H1 (cell line): ENCODE data around the gene PABPC1L. TPM values are rescaled to one million over a fixed set of nuclear protein-coding genes. Genes with fewer than 3 reads are reported as not detected.

ENCODE experiments used
- CTCF ChIA-PET: fragments of 300-600 bp; sonication (Branson Sonifier 250); formaldehyde crosslinking; loops from one replicate; lab custom pipeline; 2021; ENCODE audit not compliant: partially characterized antibody; lab: Charles Lee
- POLR2A ChIA-PET: fragments of 300-600 bp; sonication (Branson Sonifier 250); formaldehyde crosslinking; loops from one replicate; lab custom pipeline; 2021; ENCODE audit warnings: inconsistent platforms; ENCODE audit not compliant: partially characterized antibody; lab: Charles Lee
- DNase-seq, 2 experiments: peaks; one replicate each; pipeline versions ENCODE4 v3.0.0 to v3.0.0-alpha.2; 2010 to 2022; ENCODE audit warnings: low spot score in 2 of 2, low read depth in 1 of 2, mixed read lengths in 1 of 2
- FAIRE-seq: peaks from 2 replicates; lab custom pipeline; 2011; peaks lifted over from hg19 to GRCh38; lab: Jason Lieb, UNC
- H2AFZ ChIP-seq: 2 replicates; pipeline ENCODE4 v1.8.1; 2012; ENCODE audit warnings: low read length, inconsistent platforms
- H2AK5ac ChIP-seq: 2 replicates; pipeline ENCODE4 v1.6.1; 2013; ENCODE audit warnings: low read depth, low read length
- H2BK120ac ChIP-seq: replicated peaks from 2 replicates; pipeline ENCODE3; 2013; ENCODE audit warnings: low read depth, low read length, inconsistent platforms
- H2BK12ac ChIP-seq: 2 replicates; pipeline ENCODE4 v1.6.1; 2013; ENCODE audit warnings: low read depth, low read length
- H2BK15ac ChIP-seq: 2 replicates; pipeline ENCODE4 v1.6.1; 2013; ENCODE audit warnings: low read length
- H2BK20ac ChIP-seq: 2 replicates; pipeline ENCODE4 v1.6.1; 2013; ENCODE audit warnings: low read length
- H2BK5ac ChIP-seq: 2 replicates; pipeline ENCODE4 v1.6.1; 2013; ENCODE audit warnings: low read depth, low read length
- H3K14ac ChIP-seq: 2 replicates; pipeline ENCODE4 v1.6.1; 2013; ENCODE audit warnings: inconsistent platforms; ENCODE audit not compliant: insufficient read length
- H3K18ac ChIP-seq: 2 replicates; pipeline ENCODE4 v1.6.1; 2013; ENCODE audit warnings: low read length; ENCODE audit errors: extremely low read depth
- H3K23ac ChIP-seq: 2 replicates; pipeline ENCODE4 v1.6.1; 2013; ENCODE audit warnings: inconsistent platforms; ENCODE audit not compliant: insufficient read length
- H3K23me2 ChIP-seq: 2 replicates; pipeline ENCODE4 v1.6.1; 2013; ENCODE audit warnings: low read depth, low read length
- H3K27ac ChIP-seq: 2 replicates; pipeline ENCODE4 v1.6.1; 2011; ENCODE audit warnings: low read depth, low read length, inconsistent platforms
- H3K27me3 ChIP-seq, 4 experiments: replicated peaks in 1 of 4; 1 replicate in 1 of 4; 2 replicates in 3 of 4; pipeline versions ENCODE4 v1.6.1 to v1.8.1; 2011 to 2013; ENCODE audit warnings: low read length in 3 of 4, mild to moderate bottlenecking in 3 of 4, inconsistent platforms in 2 of 4, mixed read lengths in 2 of 4, moderate library complexity in 1 of 4; ENCODE audit not compliant: control insufficient read depth in 3 of 4, insufficient read depth in 3 of 4; ENCODE audit errors: extremely low read depth in 1 of 4
- H3K36me3 ChIP-seq, 4 experiments: 2 replicates each; pipeline versions ENCODE4 v1.6.1 to v1.8.1; 2011 to 2013; ENCODE audit warnings: mild to moderate bottlenecking in 4 of 4, low read length in 3 of 4, moderate library complexity in 2 of 4, control low read depth in 1 of 4, inconsistent platforms in 1 of 4; ENCODE audit not compliant: insufficient read depth in 4 of 4, control insufficient read depth in 2 of 4
- H3K4ac ChIP-seq: replicated peaks from 2 replicates; pipeline ENCODE3; 2013; ENCODE audit warnings: low read length, low read depth, mixed read lengths, inconsistent platforms; ENCODE audit not compliant: insufficient read length
- H3K4me1 ChIP-seq, 4 experiments: replicated peaks in 1 of 4; 1 replicate in 1 of 4; 2 replicates in 3 of 4; pipeline versions ENCODE4 v1.6.1 to v1.8.1; 2011 to 2013; ENCODE audit warnings: low read length in 3 of 4, inconsistent platforms in 2 of 4, mixed read lengths in 1 of 4; ENCODE audit not compliant: insufficient read depth in 4 of 4, control insufficient read depth in 3 of 4
- H3K4me2 ChIP-seq, 2 experiments: 2 replicates each; pipeline versions ENCODE4 v1.6.1 to v1.8.1; 2011 to 2013; ENCODE audit warnings: low read depth in 2 of 2, low read length in 2 of 2, control low read depth in 1 of 2, inconsistent platforms in 1 of 2, mild to moderate bottlenecking in 1 of 2; ENCODE audit not compliant: insufficient read depth in 1 of 2
- H3K4me3 ChIP-seq, 4 experiments: fragments of 200-600, 300-600 bp in 1 of 4; sonication (generic), shearing (Covaris generic), sonication (Bioruptor Twin) in 1 of 4; 2 replicates each; pipeline versions ENCODE4 v1.5.1 to v1.8.1; 2011 to 2016; ENCODE audit warnings: low read length in 4 of 4, low read depth in 3 of 4, control low read depth in 2 of 4, inconsistent platforms in 2 of 4, mild to moderate bottlenecking in 2 of 4, mixed read lengths in 1 of 4, moderate library complexity in 1 of 4; ENCODE audit not compliant: insufficient read depth in 2 of 4; ENCODE audit errors: extremely low read depth in 1 of 4
- H3K56ac ChIP-seq: replicated peaks from 2 replicates; pipeline ENCODE3; 2013; ENCODE audit warnings: low read depth, mild to moderate bottlenecking, mixed read lengths, low read length, inconsistent platforms; ENCODE audit not compliant: insufficient read length
- H3K79me1 ChIP-seq: 2 replicates; pipeline ENCODE4 v1.6.1; 2013; ENCODE audit warnings: low read depth, low read length, control low read depth
- H3K79me2 ChIP-seq, 2 experiments: 2 replicates each; pipeline versions ENCODE4 v1.6.1 to v1.8.1; 2012 to 2013; ENCODE audit warnings: low read length in 2 of 2, mild to moderate bottlenecking in 2 of 2, inconsistent platforms in 1 of 2; ENCODE audit not compliant: insufficient read depth in 2 of 2, control insufficient read depth in 1 of 2
- H3K9ac ChIP-seq, 4 experiments: replicated peaks in 1 of 4; 1 replicate in 1 of 4; 2 replicates in 3 of 4; pipeline versions ENCODE4 v1.6.1 to v1.8.1; 2011 to 2013; ENCODE audit warnings: low read depth in 3 of 4, low read length in 3 of 4, control low read depth in 2 of 4, mild to moderate bottlenecking in 2 of 4, moderate library complexity in 2 of 4, inconsistent platforms in 1 of 4; ENCODE audit errors: extremely low read depth in 1 of 4
- H3K9me3 ChIP-seq, 2 experiments: 2 replicates each; pipeline versions ENCODE4 v1.6.1 to v1.8.1; 2012 to 2013; ENCODE audit warnings: mild to moderate bottlenecking in 2 of 2, moderate library complexity in 2 of 2, control low read depth in 1 of 2, inconsistent platforms in 1 of 2, low read depth in 1 of 2, low read length in 1 of 2, mixed read lengths in 1 of 2; ENCODE audit not compliant: insufficient read depth in 2 of 2
- H4K20me1 ChIP-seq, 2 experiments: replicated peaks in 1 of 2; 2 replicates each; pipeline versions ENCODE3 to v1.8.1; 2011 to 2013; ENCODE audit warnings: inconsistent platforms in 2 of 2, low read length in 2 of 2, mild to moderate bottlenecking in 1 of 2; ENCODE audit not compliant: insufficient read depth in 2 of 2, control insufficient read depth in 1 of 2
- H4K5ac ChIP-seq: 2 replicates; pipeline ENCODE4 v1.6.1; 2013; ENCODE audit warnings: low read length, low read depth, mixed read lengths, inconsistent platforms; ENCODE audit not compliant: insufficient read length
- H4K8ac ChIP-seq: 2 replicates; pipeline ENCODE4 v1.8.0; 2013; ENCODE audit warnings: mild to moderate bottlenecking, moderate library complexity, low read length, inconsistent platforms; ENCODE audit not compliant: insufficient read depth; ENCODE audit errors: extremely low read depth
- H4K91ac ChIP-seq: replicated peaks from 2 replicates; pipeline ENCODE3; 2013; ENCODE audit warnings: low read length, mixed read lengths, inconsistent platforms; ENCODE audit not compliant: insufficient read length
- EP300 ChIP-seq, 2 experiments: IDR thresholded peaks; 1 replicate in 1 of 2; 2 replicates in 1 of 2; pipeline ENCODE4 v1.6.1; 2011 to 2012; ENCODE audit warnings: low read depth in 2 of 2, low read length in 2 of 2, mild to moderate bottlenecking in 2 of 2, borderline replicate concordance in 1 of 2, inconsistent platforms in 1 of 2, moderate library complexity in 1 of 2
- HDAC2 ChIP-seq, 2 experiments: fragments of 300-600 bp in 1 of 2; sonication (generic) in 1 of 2; IDR thresholded peaks; 2 replicates each; pipeline ENCODE4 v1.6.1; 2011 to 2012; ENCODE audit warnings: low read depth in 2 of 2, low read length in 2 of 2, mild to moderate bottlenecking in 2 of 2, moderate library complexity in 2 of 2, borderline replicate concordance in 1 of 2, inconsistent platforms in 1 of 2
- KDM5A ChIP-seq: fragments of 200-600 bp; IDR thresholded peaks from 2 replicates; pipeline ENCODE4 v1.7.1; 2012; ENCODE audit warnings: mild to moderate bottlenecking, low read length, inconsistent platforms, mixed read lengths
- NRF1 ChIP-seq: IDR thresholded peaks from 2 replicates; pipeline ENCODE4 v1.6.1; 2011; ENCODE audit warnings: mild to moderate bottlenecking, low read depth, low read length, improper control_type of control experiment
- POLR2AphosphoS5 ChIP-seq: IDR thresholded peaks from 2 replicates; pipeline ENCODE4 v1.6.1; 2011; ENCODE audit warnings: low read depth, low read length
- RBBP5 ChIP-seq: IDR thresholded peaks from 2 replicates; pipeline ENCODE4 v1.7.1; 2012; ENCODE audit warnings: low read depth, mild to moderate bottlenecking, inconsistent platforms, low read length, moderate library complexity, borderline replicate concordance
- TAF7 ChIP-seq: optimal IDR thresholded peaks from 2 replicates; pipeline ENCODE3; 2011; ENCODE audit warnings: low read depth, mild to moderate bottlenecking, inconsistent platforms, low read length, moderate library complexity, borderline replicate concordance
- TBP ChIP-seq: IDR thresholded peaks from 2 replicates; pipeline ENCODE4 v1.6.1; 2011; ENCODE audit warnings: low read depth, low read length, improper control_type of control experiment
- WGBS, 2 experiments: shearing (Covaris generic) in 1 of 2; methylation state at CpG; one replicate each; pipeline versions ENCODE4 v1.1.6 to v1.1.7; 2013 to 2015; ENCODE audit warnings: low lambda C conversion rate in 2 of 2, mixed read lengths in 2 of 2, inconsistent platforms in 1 of 2, low coverage in 1 of 2, missing lambda C conversion rate in 1 of 2; ENCODE audit not compliant: insufficient replicate concordance in 2 of 2, insufficient coverage in 1 of 2, insufficient read length in 1 of 2; ENCODE audit errors: extremely low coverage in 1 of 2, missing lambda C conversion rate in 1 of 2; 5-methylcytosine and 5-hydroxymethylcytosine counted together
- polyA plus RNA-seq, 7 experiments: library from polyadenylated mRNA; depleted of rRNA in 3 of 7; stranded (reverse) in 5 of 7; unstranded in 2 of 7; fragments of >200 nt in 5 of 7; fragments of 200-250 nt in 2 of 7; gene quantifications; 1 replicate in 5 of 7; 2 replicates in 1 of 7; 4 replicates in 1 of 7; pipeline versions ENCODE4 v1.2.1 to v1.2.3, GENCODE V29; 2011 to 2013; ENCODE audit warnings: missing spikeins in 2 of 7, mixed read lengths in 2 of 7
- total RNA-seq: library from RNA; stranded (reverse); fragmentation: NEBNext Ultra II Directional; extraction: Animal tissue kit (Norgen Biotek cat#: 25700); gene quantifications from 2 replicates; pipeline ENCODE4 v1.2.1, GENCODE V29; 2021
- TF ChIP-seq, protein P1 (sequence below): IDR thresholded peaks from 2 replicates; pipeline ENCODE4 v1.6.1; 2012; ENCODE audit warnings: low read length, inconsistent platforms
- TF ChIP-seq, protein P2 (sequence below): IDR thresholded peaks from 2 replicates; pipeline ENCODE4 v1.6.1; 2011; ENCODE audit warnings: low read length, improper control_type of control experiment

Gene PABPC1L
- total and polyA plus RNA-seq, 2 of the 8 experiments (the other 6 are each of a cell fraction or from before 2014, with no cell fraction given) = 61.1 to 108 TPM

DNA sequence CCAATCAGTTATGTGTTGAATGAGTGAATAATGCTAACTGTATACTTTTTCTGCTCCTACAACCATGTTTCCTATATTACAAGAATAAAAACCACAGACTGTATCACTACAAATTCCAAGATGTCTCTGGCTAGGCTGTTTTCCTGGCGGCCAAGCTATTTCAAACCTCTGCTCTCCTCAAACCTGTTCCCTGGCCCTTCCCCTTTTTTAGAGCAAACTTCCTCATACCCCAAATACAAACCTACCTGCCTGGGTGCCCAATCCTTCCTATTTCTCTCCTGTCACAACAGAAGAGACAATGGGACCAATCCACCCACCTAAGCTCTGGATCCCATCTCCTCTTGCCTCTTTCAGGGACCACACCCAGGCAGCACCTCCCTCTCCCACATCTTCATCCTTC, 42.9 kb downstream of the PABPC1L start:
- CTCF ChIA-PET = interaction anchor here (3.1 kb wide), 1 partner anchor 10 kb away, joined by 25 read pairs; no protein-coding TSS in a partner anchor
- H3K79me2 ChIP-seq = peaks cover 0 to 2% of the 10 kb centered on the region in 2 experiments; a peak in 1 of 4 replicates
- peaks cover 0 to 5% of the 10 kb centered on the region in 2 experiments for H4K20me1 ChIP-seq

More for the DNA sequence above, 42.9 kb downstream of the PABPC1L start:
- H4K5ac ChIP-seq = no peak overlapping the region
- no peak overlapping the region for H3K14ac ChIP-seq
- FAIRE-seq = no peak
- no peak overlapping the region for H4K91ac ChIP-seq
- no peak overlapping the region for H3K4ac ChIP-seq
- no peaks in the 10 kb centered on the region for H3K4me1 ChIP-seq
- no peaks in the 10 kb centered on the region for H3K27me3 ChIP-seq
- H3K79me1 ChIP-seq = peaks cover 2% of the 10 kb centered on the region
- no peak overlapping the region for H3K56ac ChIP-seq
- no peak overlapping the region for H3K4me2 ChIP-seq
- no peak overlapping the region for H2BK20ac ChIP-seq
- no peak overlapping the region for H2BK5ac ChIP-seq
- no peak overlapping the region for H2BK120ac ChIP-seq
- no peak overlapping the region for H3K18ac ChIP-seq
- H3K27ac ChIP-seq = no peak overlapping the region
- no peaks in the 10 kb centered on the region for H3K23me2 ChIP-seq
- H2AFZ ChIP-seq = no peak overlapping the region
- H3K4me3 ChIP-seq = no peak overlapping the region
- H3K23ac ChIP-seq = no peak overlapping the region
- H2AK5ac ChIP-seq = no peak overlapping the region
- DNase-seq = no peak
- peaks cover 17 to 68% (median 57%) of the 10 kb centered on the region in 4 experiments for H3K36me3 ChIP-seq
- POLR2A ChIA-PET = interaction anchor here (0.6 to 4.0 kb wide), 6 partner anchors 7 to 52 kb away, joined by 3 to 33 read pairs (median 4); no protein-coding TSS in a partner anchor
- no peak for TF ChIP-seq POLR2AphosphoS5
- TF ChIP-seq TAF7 = no peak
- TF ChIP-seq, protein P1, sequence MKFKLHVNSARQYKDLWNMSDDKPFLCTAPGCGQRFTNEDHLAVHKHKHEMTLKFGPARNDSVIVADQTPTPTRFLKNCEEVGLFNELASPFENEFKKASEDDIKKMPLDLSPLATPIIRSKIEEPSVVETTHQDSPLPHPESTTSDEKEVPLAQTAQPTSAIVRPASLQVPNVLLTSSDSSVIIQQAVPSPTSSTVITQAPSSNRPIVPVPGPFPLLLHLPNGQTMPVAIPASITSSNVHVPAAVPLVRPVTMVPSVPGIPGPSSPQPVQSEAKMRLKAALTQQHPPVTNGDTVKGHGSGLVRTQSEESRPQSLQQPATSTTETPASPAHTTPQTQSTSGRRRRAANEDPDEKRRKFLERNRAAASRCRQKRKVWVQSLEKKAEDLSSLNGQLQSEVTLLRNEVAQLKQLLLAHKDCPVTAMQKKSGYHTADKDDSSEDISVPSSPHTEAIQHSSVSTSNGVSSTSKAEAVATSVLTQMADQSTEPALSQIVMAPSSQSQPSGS = no peak
- TF ChIP-seq HDAC2 (IDR thresholded peaks at IDR 0.05; ENCODE audit: borderline replicate concordance in 1 of 2, low read depth in 2 of 2, low read length in 2 of 2) = no peak
- TF ChIP-seq, protein P2, sequence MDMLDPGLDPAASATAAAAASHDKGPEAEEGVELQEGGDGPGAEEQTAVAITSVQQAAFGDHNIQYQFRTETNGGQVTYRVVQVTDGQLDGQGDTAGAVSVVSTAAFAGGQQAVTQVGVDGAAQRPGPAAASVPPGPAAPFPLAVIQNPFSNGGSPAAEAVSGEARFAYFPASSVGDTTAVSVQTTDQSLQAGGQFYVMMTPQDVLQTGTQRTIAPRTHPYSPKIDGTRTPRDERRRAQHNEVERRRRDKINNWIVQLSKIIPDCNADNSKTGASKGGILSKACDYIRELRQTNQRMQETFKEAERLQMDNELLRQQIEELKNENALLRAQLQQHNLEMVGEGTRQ = no peak
- TF ChIP-seq TBP = no peak
- TF ChIP-seq NRF1 = no peak
- TF ChIP-seq RBBP5 = no peak
- TF ChIP-seq EP300 (IDR thresholded peaks at IDR 0.05; ENCODE audit: borderline replicate concordance in 1 of 2, low read depth in 2 of 2, low read length in 2 of 2) = no peak
- TF ChIP-seq KDM5A = no peak
- H2BK15ac ChIP-seq = no peak overlapping the region
- no peak overlapping the region for H2BK12ac ChIP-seq
- no peak overlapping the region for H3K9ac ChIP-seq
- no peaks in the 10 kb centered on the region for H3K9me3 ChIP-seq
- WGBS, 2 experiments = 82% methylated on average over 1 of the region's 1 CpG; no CpG with 5 or more reads in 1 of the 2 experiments
- no peak overlapping the region for H4K8ac ChIP-seq
